HuH-7 (cell line): ENCODE measurements around the gene OR13C5.
"Not testable (repeated sequence)": the region's sequence is repeated elsewhere in the genome, so short reads cannot be mapped to it uniquely, and the experiment has no call there.

ENCODE experiments used
- DNase-seq: peaks from one replicate; pipeline ENCODE4 v3.0.0; 2011; ENCODE audit warnings: low spot score

The OR13C5 gene, protein sequence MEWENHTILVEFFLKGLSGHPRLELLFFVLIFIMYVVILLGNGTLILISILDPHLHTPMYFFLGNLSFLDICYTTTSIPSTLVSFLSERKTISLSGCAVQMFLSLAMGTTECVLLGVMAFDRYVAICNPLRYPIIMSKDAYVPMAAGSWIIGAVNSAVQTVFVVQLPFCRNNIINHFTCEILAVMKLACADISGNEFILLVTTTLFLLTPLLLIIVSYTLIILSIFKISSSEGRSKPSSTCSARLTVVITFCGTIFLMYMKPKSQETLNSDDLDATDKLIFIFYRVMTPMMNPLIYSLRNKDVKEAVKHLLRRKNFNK

GRCh38 chr9:104599313-104599712 lies at the start of gene OR13C5:
Gene OR13C5 (minus strand): TSS chr9:104599413. CDS start chr9:104599413, 0 bp downstream.
- DNase-seq = not testable (repeated sequence)

DNA sequence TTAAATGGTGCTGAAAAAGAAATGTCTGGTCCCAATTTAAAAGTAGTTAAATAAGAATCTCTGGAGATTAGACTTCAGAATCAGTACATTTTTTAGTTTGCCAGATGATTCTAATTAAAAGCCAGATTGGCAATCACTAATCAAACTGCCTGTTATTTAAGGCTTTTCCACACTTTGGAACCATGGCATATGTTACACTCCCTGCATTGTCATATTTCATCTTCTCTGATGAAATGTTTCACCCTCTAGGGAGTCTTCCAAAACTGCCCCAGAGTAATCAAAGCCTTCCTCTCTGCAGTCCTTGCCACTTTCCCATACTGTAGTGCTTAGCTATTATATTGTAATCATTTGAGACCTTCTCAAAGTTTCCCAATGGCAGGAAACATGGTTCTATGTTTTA lies 36.2 kb upstream of the OR13C5 start:
- DNase-seq = no peak

DNA sequence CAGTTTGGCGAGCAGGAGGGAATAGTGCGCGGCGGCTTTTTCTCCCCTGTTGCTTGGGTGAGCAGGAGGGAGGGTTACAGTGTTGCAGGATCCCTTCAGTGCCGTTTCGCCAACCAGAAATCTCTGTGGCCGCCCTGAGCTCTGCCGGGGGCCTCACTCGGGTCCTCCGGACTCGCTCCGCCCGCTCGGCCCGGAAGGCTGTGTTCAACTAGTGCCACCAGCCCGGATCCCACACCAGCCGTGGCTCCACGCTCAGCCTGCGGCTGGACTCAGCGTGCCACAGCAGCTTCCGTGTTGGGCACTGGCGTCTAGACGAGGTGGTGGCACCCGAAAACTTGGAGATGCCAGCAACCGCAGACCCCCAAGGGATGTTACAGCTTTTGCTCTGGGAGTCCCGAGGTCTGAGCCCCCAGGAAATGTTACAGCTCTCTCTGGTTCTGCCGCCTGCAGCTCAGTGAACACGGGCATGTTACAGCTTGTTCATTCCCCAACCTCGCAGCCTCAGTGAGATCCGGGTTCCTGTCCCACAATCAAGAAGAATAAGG lies 34.8 kb upstream of the OR13C5 start:
- DNase-seq = no peak

GRCh38 chr9:104625964-104626363 lies 26.8 kb upstream of the OR13C5 start:
- DNase-seq = not testable (repeated sequence)

GRCh38 chr9:104618104-104618503 lies 18.9 kb upstream of the OR13C5 start, which contains the start of gene OR13C9:
Gene OR13C9 (minus strand): TSS chr9:104618204. CDS start chr9:104618204, 0 bp downstream.
- no peak for DNase-seq

DNA sequence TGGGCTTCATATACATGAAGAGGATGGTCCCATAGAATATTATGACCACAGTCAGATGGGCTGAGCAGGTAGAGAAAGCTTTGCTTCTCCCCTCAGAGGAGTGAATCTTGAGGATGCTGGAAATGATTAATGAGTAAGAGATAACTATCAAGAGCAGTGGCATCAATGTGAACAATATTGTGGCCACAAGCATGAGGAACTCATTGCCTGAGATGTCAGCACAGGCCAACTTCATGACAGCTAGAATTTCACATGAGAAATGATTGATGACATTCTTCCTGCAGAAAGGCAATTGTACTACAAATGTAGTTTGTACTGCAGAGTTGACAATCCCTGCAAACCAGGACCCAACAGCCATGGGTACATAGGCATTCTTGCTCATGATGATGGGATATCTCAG lies 18.2 kb upstream of the OR13C5 start:
- no peak for DNase-seq

GRCh38 chr9:104611213-104611612 lies 12.0 kb upstream of the OR13C5 start:
- no peak for DNase-seq

- DNase-seq = no peak
Measured at GRCh38 chr9:104608336-104608735, 9.1 kb upstream of the OR13C5 start.

- no peak for DNase-seq
Measured at GRCh38 chr9:104606152-104606551, 6.9 kb upstream of the OR13C5 start.

GRCh38 chr9:104605527-104605926 lies 6.3 kb upstream of the OR13C5 start, which contains the start of gene OR13C2:
Gene OR13C2 (minus strand): TSS chr9:104605627. CDS start chr9:104605627, 0 bp downstream.
- not testable (repeated sequence) for DNase-seq

- DNase-seq = no peak
Measured at GRCh38 chr9:104604801-104605200, 5.6 kb upstream of the OR13C5 start.

DNA sequence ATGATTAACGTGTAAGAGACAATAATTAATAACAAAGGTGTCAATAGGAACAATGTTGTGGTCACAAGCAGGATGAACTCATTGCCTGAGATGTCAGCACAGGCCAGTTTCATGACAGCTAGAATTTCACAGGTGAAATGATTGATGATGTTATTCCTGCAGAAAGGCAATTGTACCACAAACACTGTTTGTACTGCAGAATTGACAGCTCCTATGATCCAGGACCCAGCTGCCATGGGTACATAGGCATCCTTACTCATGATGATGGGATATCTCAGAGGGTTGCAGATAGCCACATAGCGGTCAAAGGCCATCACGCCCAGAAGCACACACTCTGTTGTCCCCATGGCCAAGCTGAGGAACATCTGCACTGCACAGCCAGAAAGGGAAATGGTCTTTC lies 464 bp downstream of the OR13C5 start:
- DNase-seq = not testable (repeated sequence)

DNA sequence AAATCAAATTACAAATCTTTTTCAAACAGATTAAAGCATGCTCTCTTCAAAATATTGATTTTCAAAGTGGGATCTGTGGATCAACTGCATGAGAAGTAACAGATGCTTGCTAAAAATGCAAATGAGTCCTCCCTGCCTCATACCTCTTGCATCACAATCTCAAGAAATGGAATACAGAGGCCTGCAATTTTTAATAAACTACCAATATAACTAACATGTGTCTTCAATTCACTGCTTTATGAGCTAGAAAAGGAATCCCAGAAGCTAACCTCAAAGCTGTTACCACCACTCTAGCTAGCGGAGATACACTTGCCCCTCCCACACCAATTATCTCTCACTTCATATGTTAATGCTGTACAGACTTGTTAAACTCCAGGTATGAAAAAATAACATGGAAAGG lies 9.6 kb downstream of the OR13C5 start:
- no peak for DNase-seq

GRCh38 chr9:104586496-104587180 lies 12.6 kb downstream of the OR13C5 start:
- DNase-seq = no peak

- no peak for DNase-seq
Measured at GRCh38 chr9:104580562-104580961, 18.7 kb downstream of the OR13C5 start.

DNA sequence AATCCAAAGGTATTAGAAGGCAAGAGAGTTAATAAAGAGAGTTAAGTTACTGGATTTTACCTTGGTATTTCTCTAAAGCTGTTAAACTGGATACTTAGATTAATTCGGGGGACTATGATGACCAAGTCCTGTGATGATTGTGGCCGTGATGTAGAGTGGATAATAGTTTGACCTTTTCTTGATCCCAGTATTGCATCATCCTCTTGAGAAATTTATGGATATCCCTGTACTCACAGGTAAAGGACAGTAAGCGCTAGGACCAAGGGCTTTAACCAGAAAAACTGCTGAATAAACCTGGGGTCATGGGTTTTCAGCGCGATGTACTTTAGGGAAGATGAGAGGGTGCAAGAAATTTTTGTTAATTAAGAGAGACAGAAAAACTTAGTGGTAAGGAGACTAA lies 21.9 kb downstream of the OR13C5 start:
- no peak for DNase-seq

- DNase-seq = no peak
Measured at GRCh38 chr9:104575456-104575855, 23.8 kb downstream of the OR13C5 start.

GRCh38 chr9:104572612-104573011 lies 26.6 kb downstream of the OR13C5 start:
- no peak for DNase-seq

DNA sequence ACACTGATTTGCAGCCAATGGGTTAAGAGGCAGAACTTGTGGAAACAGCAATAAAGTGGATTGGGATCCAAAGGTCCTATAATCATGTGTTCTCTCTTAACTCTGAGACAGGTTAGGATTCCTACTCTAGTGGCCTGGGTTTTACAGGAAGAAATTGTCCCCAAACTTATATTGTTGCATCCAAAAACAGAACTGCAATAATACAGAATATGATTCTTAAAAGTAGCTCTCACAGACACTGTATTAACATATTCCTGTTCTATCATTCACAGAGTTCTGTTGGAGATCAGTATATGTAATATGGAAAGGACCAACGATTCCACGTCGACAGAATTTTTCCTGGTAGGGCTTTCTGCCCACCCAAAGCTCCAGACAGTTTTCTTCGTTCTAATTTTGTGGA lies 30.3 kb downstream of the OR13C5 start, which contains the start of gene OR13C8:
Gene OR13C8 (plus strand): TSS at position 301 of the 400 bp plus-strand sequence. CDS start 0 bp downstream, at position 301.
- DNase-seq = no peak

GRCh38 chr9:104564358-104564757 lies 34.9 kb downstream of the OR13C5 start:
- no peak for DNase-seq

DNA sequence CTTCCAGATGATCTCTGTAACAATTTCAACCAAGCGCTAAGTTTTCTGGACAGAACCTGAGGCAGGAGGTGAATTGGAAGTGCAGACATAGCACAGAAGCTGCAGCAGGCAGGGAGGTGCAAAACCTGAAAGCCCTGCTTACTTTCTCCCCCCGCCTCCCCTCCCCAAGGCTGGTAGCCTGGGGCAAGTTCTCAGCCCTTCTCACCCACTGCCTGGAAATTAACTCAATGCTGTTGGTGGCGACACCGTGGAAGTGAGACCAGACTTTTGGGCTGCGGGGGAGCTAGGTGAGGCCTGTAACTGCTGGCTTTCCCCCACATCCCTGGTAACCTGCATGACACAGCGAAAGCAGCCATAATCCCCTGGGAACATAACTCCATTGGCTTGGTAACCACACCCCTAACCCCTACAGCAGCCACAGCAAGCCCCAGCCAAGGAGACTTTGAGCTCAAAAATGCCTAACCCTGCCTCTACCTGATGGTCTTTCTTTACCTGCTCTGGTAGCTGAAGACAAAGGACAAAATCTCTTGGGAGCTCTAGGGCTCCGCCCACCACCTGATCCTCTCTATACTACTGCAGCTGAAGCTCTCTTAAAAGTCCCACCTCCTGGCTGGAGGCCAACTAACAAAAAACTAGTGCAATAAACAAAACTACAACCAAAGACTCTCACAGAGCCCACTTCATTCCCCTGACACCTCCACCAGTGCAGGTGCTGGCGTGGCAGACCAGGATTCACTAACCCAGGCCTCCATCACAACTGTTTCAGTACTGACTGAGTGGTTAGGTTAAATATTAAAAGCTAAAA lies 42.2 kb downstream of the OR13C5 start:
- no peak for DNase-seq

DNA sequence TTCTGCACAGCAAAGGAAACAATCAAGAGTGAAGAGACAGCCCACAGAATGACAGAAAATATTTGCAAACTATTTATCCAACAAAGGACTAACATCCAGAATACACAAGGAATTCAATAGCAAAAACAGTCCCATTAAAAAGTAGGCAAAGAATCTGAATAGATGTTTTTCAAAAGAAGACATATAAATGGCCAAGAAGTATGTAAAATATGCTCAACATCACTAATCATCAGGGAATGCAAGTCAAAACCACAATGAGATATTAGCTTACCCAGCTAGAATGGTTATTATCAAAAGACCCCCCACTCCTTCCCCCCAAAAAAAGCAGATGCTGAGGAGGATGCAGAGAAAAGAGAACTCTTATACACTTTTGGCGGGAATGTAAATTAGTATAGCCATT lies 43.7 kb downstream of the OR13C5 start:
- no peak for DNase-seq
